Brain microvascular endothelial cell (primary cell): Measurements from ENCODE around the gene CGN.

ENCODE experiments used
- DNase-seq: peaks from one replicate; pipeline ENCODE4 v3.0.0-alpha.2; 2020
- H3K27ac ChIP-seq: fragments of 250-450 bp; sonication (Bioruptor Pico); 2 replicates; pipeline ENCODE4 v1.5.1; 2020; ENCODE audit warnings: mild to moderate bottlenecking, moderate library complexity
- H3K27me3 ChIP-seq: fragments of 250-450 bp; sonication (Bioruptor Pico); replicated peaks from 2 replicates; pipeline ENCODE4 v1.5.1; 2020; ENCODE audit warnings: mild to moderate bottlenecking
- H3K36me3 ChIP-seq: fragments of 250-450 bp; sonication (Bioruptor Pico); replicated peaks from 2 replicates; pipeline ENCODE4 v1.5.1; 2020; ENCODE audit warnings: mild to moderate bottlenecking
- H3K4me3 ChIP-seq: 2 replicates; pipeline ENCODE4 v1.5.1; 2011; ENCODE audit warnings: low read depth, mild to moderate bottlenecking, control low read depth, low read length, moderate library complexity
- CTCF ChIP-seq: IDR thresholded peaks from 2 replicates; pipeline ENCODE4 v1.5.1; 2011; ENCODE audit warnings: low read depth, mild to moderate bottlenecking, moderate library complexity, low read length, control low read depth, inconsistent platforms; ENCODE audit errors: missing control alignments
- in situ Hi-C: cut with HindIII; loops from 2 replicates; pipeline ENCODE4 v1.10.0; 2017; ENCODE audit warnings: low sequenced_read_pairs, low pct_ligation_motif_present

CGN gene

GRCh38 chr1:151540982-151541377 lies 29.8 kb downstream of the CGN start:
- Histone ChIP-seq H3K27ac (no peak overlapping the region), H3K27me3 (no peaks in the 10 kb centered on the region), H3K4me3 (peak overlapping the region; percentile 83), H3K36me3 (no peaks in the 10 kb centered on the region)
- DNase-seq, result no peak
- TF ChIP-seq CTCF, result peak; percentile 26
- in situ Hi-C loops, result no loop called here

- no peak overlapping the region for H3K4me3 ChIP-seq
- H3K27ac ChIP-seq, result no peak overlapping the region
- H3K27me3 ChIP-seq, result no peaks in the 10 kb centered on the region
- DNase-seq, result no peak
- in situ Hi-C loops, result no loop called here
- no peak for TF ChIP-seq CTCF
- no peaks in the 10 kb centered on the region for H3K36me3 ChIP-seq
These were observed 30.6 kb downstream of the CGN start for GRCh38 chr1:151541752-151542151.

GRCh38 chr1:151542710-151543129 lies 31.5 kb downstream of the CGN start:
- Histone ChIP-seq H3K4me3 (no peak overlapping the region), H3K36me3 (no peaks in the 10 kb centered on the region), H3K27me3 (no peaks in the 10 kb centered on the region), H3K27ac (no peak overlapping the region)
- peak; percentile 33 for DNase-seq
- TF ChIP-seq CTCF, result no peak
- in situ Hi-C loops, result no loop called here

GRCh38 chr1:151545542-151545941 lies 34.4 kb downstream of the CGN start:
- Histone ChIP-seq H3K27me3 (no peaks in the 10 kb centered on the region), H3K36me3 (no peaks in the 10 kb centered on the region), H3K4me3 (no peak overlapping the region), H3K27ac (no peak overlapping the region)
- TF ChIP-seq CTCF, result no peak
- in situ Hi-C loops, result no loop called here
- no peak for DNase-seq

- Histone ChIP-seq H3K36me3 (no peaks in the 10 kb centered on the region), H3K27ac (no peak overlapping the region), H3K27me3 (no peaks in the 10 kb centered on the region), H3K4me3 (no peak overlapping the region)
- no peak for DNase-seq
- TF ChIP-seq CTCF, result no peak
- in situ Hi-C loops, result no loop called here
These were observed 35.1 kb downstream of the CGN start for GRCh38 chr1:151546011-151546925.
